GM04503 (cell line): ENCODE measurements around the gene PDE3B.
"Not testable (repeated sequence)": the region's sequence is repeated elsewhere in the genome, so short reads cannot be mapped to it uniquely, and the experiment has no call there.

Source experiments
- DNase-seq: peaks from one replicate; pipeline ENCODE4 v3.0.0-alpha.2; 2012; ENCODE audit warnings: low read depth

The PDE3B gene

DNA sequence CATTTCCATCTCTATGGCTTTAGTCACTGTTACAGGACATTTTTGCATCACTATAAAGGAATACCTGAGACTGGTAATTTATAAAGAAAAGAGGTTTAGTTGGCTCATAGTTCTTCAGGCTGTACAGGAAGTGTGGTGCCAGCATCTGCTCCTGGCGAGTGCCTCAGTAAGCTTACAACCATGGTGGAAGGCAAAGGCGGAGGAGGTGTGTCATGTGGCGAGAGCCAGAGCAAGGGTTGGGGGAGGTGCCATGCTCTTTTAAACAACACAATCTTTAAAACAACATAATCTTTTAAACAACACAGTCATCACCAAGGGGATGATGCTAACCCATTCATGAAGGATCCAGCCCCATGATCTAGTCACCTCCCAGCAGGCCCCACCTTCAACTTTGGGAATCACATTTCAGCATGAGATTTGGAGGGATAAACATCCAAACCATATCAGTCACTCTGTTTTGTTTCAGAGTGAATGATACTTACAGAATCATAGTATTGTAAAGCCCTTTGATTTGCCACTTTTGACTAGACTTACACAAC is 103.3 kb downstream of the PDE3B start:
- DNase-seq, result no peak

DNA sequence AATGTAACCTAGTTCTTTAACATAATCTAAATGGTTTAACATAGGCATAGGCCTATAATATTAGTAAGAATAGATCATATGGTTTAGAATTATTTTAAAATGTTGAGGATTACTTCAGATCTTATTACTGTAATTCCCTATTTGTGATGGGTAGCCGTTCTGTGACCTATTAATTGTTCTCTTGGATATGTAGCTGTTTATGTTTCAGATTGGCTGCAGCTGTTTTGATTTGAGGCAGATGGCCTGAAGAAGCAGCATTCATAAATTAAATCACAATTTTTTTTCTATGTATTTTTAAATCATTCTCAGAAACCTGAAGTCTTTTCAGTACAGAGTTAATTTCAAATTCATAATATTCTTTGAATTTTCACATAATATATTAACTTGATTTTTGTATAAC is 104.5 kb downstream of the PDE3B start:
- no peak for DNase-seq

DNA sequence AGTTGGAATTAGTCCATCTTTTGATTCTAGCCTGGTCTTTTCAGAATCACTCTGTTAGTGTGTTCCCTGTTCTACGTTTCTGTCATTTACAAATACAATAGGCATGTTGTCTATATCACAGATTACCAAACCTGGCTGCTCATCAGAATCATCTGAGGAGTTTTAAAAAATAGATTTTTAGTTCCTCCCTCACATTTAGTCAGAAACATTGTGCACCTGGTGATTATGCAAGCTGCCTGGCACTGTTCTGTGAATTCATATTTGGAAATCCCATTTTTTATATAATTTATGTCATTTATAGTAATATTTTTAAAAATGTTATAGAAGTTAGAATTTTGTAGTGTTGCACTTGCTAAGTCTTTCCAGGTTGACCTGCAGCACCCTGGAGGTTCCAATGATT is 107.3 kb downstream of the PDE3B start:
- DNase-seq, result no peak

DNA sequence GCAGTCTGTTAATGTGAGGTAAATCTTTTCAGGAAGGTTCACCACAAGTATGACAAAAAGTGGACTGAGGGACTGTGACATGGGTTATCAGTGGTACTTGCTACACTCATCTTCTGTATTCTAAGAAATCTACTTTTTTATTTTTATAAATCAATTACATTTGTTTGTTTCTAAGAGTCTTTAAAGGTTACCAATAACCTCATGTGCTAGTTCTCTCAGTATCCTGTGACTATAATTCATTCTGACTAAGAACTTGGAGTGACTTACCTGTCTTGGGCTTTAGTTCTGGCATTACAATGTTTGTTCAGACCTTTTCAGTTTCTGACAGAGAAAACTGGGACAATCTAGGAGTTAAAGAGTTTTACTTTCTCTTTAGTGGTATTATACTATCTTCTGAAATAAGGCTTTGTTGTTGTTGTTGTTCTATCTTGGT is 108.4 kb downstream of the PDE3B start:
- DNase-seq, result no peak

DNA sequence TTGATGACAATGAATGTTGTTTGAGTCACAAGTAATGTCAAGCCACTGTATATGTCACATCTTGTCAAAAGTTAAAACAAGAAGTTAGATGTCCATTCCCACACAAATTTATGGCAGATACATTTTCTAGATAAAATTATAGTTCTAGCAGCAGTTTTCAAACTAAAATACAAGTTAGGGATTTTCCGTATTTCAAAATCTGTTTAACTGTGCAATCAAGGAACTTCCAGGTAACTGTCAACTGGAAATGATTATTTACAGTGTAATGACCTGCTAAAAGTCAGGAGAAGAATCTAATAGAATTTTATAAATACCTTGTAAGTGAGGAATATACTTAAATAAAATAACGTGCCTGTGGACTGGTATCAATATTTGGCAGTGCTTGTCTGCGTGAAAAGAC is 111.5 kb downstream of the PDE3B start:
- DNase-seq, result no peak

DNA sequence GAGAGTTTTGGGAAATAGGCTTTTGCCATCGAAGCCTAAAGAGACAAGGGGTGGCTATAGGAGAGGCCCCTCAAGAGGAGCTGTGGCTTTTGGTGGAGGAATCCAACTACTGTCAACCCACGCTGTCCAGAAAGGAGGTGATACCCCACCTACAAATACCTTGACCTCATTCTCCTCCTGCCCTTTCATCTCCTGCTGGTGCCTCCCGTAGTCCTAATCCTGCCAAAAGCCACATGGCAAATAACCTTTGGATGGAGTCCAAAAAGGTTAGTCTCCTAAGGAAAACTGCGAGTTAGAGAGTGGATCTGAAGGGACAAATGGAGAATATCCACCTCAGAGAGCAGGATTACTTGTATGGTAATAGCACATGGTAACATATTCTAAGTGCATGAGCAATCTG is 112.7 kb downstream of the PDE3B start:
- DNase-seq, result no peak

DNA sequence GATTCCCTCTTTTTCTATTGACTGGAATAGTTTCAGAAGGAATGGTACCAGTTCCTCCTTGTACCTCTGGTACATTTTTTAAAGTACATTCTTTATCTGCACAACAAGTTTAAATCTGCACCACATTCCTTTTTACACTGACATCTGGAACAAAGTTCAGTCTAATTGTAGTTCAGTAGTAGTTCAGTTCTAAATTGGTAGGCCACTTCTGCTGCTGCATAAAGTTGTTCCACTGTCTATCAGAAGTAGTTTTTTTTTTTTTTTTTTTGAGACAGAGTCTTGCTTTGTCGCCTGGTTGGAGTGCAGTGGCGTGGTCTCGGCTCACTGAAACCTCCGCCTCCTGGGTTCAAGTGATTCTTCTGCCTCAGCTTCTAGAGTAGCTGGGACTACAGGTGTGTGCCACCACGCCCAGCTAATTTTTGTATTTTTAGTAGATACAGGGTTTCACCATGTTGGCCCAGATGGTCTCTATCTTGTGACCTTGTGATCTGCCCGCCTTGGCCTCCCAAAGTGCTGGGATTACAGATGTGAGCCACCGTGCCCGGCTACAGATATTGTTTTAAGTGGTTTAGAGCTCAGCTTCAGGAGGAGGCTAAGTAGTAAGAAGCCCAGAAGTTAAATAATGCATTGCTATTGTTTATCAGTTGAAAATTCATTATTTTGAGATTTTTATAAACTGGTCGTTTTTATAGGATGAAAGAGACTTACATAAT is 115.9 kb downstream of the PDE3B start:
- not testable (repeated sequence) for DNase-seq

DNA sequence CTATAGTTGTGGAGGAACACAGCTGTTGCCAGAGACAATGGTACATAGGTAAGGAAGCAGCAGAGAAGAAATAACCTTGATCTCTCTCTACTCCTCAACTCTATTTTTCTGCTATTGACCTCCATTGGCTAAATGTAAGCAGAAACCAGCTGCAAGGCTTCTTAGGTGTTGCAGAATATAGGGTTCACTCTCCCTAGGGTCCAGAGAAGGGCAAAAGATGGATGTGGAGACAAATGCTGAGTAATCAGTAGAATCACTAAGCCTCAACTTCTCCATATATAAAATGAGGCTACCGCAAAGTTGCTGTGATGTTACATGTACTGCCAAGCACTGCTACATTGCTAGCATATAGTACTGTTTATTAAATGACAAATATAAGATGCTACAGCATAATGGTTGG is 120.6 kb downstream of the PDE3B start:
- DNase-seq, result no peak

DNA sequence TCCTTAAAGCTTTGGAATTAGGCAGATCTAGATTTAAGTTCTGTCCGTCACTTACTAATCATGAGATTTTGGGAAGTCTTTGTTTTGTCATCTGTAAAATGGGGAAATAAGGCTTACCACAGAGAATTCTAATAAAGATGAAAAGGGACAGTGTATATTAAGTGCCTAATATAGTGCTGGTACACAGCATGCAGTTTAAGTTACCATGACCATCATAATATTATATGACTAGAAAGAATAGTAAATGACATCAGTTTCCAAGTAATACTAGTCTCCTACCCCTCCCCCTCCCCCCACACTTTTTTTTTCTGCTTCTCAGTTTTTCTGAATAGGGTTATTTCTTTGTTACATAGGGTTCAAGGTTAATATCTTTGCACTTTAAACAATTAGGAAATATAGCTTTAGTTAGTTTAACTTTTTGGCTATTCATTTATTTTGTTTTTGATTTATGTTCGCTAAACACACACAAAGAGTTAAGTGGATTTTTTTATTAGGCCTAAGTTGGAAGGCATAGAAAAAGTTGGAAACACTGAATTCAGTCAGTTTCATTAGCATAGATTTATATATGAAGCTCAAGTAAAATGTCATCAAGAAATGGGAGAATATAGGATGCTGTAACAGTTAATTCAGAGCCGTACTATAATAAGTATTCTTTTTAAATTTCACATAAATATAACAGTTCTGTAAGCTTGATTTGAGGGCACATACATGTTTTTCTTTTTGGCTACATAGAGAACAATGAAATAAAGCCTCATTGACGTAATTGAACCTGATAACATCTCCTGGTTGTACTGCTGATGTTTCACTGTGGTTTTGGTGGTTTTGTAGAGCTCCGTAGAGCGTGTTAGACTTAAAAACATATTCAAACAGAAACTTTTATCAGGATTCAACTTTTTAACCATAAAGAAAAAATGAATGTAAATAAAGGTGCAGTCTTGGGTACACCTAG is 121.2 kb downstream of the PDE3B start:
- no peak for DNase-seq

DNA sequence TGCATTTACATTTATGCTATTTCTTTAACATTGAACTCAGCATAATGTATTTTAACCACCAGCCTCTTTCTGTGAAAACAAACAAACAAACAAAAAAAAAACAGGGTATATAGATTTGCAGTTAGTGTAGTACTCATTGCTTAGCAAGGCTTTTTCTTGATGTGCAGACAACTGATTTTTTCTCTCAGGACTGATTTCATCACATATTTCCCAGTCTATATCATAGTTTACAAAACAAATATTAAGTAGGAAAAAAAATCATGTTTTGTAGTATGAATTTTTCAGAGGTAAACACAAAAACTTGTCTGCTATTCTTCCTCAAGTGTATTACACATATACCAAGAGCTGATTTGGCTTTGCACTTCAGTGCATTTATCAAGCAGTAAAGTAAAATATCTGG is 123.0 kb downstream of the PDE3B start:
- DNase-seq, result no peak

DNA sequence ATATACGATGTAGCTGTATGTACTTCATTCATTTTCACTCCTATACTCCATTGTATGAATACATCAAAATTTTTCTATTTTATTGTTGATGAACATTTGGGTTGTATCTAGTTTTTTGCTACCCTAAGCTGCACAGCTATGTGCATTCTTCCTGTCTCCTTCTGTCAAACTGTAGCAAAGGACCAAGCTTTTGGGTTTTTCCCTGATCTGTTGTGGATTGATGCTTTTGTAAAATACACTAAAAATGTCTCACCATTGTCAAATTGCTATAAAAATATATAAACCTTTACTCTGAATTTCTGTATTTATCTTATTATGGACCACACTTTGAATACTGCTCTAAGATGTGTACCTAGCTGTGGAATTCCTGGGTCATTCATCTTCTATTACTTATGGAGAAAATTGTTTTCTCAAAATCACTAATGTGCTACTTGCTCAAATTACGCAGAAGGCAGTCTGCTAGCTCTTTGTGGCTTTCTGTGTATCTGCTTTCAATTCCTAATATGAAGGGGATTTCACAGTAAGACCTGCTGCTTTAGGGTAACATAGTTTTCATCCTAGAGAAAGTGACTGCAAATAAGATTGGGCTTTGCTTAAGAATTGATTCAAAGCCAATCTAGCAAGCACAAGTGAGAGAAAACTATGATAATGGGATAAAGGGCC is 125.1 kb downstream of the PDE3B start:
- no peak for DNase-seq

DNA sequence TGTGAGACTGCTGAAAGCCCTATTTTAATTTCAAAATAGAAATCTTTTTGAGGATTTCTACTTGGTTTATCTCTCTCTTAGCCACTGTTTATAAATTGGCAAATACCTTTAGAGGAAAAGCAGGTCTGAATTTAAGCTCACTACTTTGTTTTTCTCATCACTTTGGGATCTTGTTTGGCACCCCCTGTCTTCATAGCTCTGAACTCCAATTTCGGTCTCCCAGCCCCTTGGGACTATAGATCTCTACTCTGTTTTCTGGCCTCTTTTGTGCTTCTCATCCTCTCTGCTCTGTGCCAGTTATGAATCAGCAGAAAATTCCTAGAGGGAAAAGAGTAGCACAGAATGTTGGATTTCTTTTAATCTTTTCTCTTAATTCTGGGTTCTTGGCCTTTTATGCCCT is 130.2 kb downstream of the PDE3B start:
- no peak for DNase-seq

DNA sequence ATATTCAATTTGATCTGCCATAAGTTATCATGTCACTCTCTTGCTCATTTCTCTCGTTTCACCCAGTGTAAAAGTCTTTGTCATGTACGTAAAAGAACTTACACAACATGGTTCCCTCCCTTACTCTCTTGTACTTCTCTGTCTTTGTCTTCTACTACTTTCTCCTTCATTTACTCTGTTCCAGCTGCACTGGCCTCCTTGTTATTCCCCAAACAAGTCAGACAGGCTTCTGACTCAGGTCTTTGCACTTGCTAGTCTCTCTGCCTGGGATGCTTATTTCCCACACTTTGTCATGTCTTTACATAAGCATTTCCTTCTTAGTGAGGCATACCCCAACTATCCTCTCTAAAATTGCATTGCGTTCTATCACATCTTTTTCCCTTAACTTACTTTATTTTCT is 131.1 kb downstream of the PDE3B start:
- no peak for DNase-seq

DNA sequence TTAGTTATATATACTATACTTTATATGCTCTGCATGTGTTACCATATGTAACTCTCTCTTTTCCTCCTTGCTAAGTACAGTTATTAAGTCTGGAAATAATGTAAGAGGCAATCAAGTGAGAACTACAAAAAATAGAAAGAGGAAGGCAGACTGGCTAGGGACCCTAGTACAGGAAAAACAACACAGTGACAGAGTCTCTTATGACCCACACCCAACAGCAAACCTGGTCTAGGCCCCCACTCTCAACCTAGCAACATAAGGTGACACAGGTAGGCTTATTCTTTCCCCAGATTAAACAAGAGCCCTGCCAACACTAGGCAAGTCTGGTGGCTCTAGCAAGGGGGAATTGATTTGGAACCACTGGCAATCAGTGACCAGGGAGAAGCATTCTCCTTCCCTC is 132.3 kb downstream of the PDE3B start:
- no peak for DNase-seq

DNA sequence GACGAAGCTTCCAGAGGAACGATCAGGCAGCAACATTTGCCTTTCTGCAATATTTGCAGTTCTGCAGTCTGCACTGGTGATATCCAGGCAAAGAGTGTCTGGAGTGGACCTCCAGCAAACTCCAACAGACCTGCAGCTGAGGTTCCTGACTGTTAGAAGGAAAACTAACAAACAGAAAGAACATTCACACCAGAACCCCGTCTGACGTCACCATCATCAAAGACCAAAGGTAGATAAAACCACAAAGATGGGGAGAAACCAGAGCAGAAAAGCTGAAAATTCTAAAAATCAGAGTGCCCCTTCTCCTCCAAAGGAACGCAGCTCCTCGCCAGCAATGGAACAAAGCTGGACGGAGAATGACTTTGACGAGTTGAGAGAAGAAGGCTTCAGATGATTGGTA is 134.9 kb downstream of the PDE3B start:
- not testable (repeated sequence) for DNase-seq

DNA sequence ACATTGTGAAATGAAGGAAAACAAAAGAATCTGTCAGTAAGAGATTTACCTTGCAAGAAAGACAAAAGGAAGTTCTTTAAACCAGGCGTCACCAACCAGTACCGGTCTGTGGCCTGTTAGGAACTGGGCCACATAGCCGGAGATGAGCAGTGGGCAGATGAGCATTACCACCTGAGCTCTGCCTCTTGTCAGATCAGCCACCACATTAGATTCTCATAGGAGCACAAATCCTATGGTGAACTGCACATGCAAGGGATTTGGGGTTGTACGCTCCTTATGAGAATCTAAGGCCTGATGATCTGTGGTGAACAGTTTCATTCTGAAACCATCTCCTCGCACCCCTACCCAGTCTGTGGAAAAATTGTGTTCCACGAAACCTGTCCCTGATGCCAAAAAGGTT is 140.2 kb downstream of the PDE3B start:
- DNase-seq, result no peak

DNA sequence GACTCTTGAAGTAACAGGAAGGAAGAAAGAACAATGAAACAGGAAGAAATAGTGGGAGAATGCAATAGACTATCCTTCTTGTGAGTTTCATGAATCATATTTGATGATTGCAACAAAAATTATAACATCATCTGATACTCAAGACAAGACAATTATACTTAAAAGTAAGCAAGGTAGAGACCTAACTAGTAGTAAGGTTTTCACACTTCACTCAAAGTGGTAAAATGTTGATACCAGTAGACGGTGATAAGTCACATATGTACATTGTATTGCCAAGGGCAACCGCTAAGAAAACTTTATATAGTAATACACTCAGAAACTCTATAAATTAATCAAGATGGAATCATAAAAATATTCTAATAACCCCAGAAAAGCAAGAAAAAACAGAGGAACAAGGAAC is 140.6 kb downstream of the PDE3B start:
- DNase-seq, result no peak

DNA sequence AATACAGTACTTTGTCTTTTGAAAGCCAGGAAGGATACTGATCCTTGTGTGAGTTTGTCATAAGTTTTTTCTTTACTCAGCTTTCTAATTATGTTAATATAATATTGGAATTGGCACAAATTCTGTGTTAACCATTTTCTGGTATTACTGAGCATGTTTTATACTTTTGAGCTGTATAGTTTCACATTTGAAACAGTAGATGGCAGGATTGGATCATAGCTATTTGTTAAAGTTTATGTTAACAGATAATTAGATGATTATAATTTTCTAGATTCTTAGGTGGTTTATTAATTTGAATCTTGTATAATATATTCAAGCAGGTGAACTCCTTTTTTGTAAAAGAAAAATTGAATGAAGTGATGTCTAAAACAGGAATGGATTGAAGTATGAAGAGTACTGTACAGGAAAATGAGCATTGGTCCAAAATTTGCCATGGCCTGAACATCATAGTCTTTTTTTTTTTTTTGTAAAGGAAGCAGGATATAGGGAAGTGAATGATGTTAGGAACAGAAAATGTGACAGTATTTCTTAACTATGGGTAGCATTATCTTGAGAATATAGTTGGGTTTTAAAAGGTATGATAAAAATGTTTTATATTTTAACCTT is 146.4 kb downstream of the PDE3B start:
- DNase-seq, result no peak

DNA sequence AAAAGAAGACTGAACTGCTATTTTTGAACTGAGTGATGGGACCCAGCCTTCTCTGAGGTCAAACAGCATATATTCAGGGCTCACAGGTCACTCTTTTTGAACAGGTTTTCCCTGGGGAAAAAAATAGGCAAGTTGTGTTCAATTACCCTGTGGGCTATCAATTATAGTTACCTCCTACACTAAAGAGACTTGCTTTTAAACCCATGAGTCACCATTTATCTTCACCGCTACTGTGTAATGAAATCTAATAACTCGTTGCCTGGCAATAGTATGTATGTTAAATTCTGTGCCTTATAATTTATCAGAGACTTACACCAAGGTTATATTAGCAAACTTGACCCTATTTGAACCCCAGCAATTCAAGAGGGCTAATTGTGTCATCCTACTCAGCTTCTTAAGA is 149.9 kb downstream of the PDE3B start:
- no peak for DNase-seq

DNA sequence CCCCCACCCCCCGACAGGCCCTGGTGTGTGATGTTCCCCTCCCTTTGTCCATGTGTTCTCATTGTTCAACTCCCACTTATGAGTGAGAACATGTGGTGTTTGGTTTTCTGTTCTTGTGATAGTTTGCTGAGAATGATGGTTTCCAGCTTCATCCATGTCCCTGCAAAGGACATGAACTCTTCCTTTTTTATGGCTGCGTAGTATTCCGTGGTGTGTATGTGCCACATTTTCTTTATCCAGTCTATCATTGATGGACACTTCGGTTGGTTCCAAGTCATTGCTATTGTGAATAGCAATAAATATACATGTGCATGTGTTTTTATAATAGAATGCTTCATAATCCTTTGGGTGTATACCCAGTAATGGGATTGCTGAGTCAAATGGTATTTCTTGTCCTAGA is 152.4 kb downstream of the PDE3B start:
- DNase-seq, result not testable (repeated sequence)

DNA sequence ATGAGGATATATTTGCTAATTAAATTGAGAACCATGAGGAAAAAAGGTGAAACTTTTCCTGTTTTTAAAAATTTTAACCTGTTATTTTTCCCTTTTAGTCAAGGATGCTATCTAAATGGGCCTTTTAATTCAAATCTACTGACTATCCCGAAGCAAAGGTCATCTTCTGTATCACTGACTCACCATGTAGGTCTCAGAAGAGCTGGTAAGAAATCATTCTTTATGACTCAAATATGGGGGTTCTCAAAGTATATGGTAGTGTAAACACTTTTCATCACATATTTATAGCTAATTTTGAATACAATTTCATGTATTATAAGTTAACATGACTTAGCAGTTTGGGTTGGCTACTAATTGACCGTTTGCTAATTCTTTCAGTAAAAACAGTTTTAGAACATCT is 160.2 kb downstream of the PDE3B start:
- DNase-seq, result no peak

DNA sequence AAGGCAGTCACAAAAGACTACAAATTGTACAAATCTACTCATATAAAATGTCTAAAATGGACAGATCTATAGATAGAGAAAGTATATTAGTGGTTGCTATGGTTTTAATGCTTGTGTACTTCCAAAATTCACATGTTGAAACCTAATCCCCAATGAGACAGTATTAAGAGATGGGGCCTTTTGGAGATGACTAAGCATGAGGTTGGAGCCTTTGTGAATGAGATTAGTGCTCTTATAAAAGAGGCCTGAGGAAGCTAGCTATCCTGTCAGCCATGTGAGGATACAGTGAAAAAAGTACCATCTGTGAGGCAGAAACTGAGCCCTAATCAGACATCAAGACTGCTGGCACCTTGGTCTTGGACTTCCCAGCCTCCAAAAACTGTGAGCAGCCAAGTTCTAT is 165.9 kb downstream of the PDE3B start:
- DNase-seq, result no peak
